ENCODE measurements around the gene COX10.

GRCh38 chr17:14198575-14198974 lies 129.3 kb downstream of the COX10 start:
- TF ChIP-seq CTCF (conservative IDR thresholded peaks at IDR 0.05), result no peak
- no peak for TF ChIP-seq ZFX (IDR thresholded peaks at IDR 0.05)
